ENCODE data around the gene SMYD5.

DNA sequence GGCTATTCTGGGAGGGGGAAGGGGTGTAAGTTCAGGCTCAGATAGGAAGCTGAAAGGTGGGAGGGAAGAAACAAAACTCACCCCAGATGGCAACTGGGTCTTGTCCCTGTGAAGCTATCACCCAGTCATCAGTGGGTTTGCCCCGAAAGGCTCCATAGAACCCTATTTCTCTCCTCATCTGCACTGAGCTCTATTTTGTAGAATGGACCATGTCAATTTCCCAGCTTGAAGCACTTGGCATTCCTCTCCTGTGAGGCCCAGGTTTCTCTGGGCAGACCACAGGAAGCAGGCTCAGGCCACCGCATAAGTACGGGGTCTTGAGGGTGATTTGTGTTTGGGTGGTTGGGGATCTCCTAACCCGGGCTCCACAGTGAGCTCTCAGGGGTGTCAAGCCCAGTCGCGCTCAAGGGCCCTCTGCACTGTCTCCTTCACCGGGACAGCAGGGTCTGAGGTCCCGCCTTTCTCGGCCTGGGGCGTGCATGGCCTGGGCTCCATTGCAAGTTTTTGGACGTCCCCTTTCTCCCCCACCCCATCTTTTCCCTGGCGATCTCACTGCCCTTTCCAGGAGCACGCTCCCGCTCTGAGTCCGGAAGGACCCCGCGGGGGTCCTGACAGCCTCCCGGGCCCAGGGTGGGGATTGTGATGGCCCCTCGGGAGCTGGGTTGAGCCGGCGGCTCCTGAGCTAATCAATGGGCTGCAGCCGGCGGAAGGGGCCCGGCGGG, 38.9 kb upstream of the SMYD5 start:
- TF ChIP-seq EZH2phosphoT487 (IDR thresholded peaks at IDR 0.05; ENCODE audit: insufficient read depth, low read depth) = no peak
- TF ChIP-seq EZH2 (IDR thresholded peaks at IDR 0.05; ENCODE audit: insufficient read depth, poor library complexity, severe bottlenecking) = no peak
